ENCODE measurements around the gene PRKD1. TPM values are rescaled to one million over a fixed set of nuclear protein-coding genes. Genes with fewer than 3 reads are reported as not detected.

Gene PRKD1
- total and polyA plus RNA-seq, 10 donors = 1.0 to 8.9 (median 4.5) TPM

GRCh38 chr14:29944091-29944490 lies 16.4 kb upstream of the PRKD1 start:
- intact Hi-C loops (cut with DNase I; ENCODE audit: low total_unique reads) = no loop called here
- Histone ChIP-seq H3K27ac (no peak overlapping the region), H3K36me3 (no peaks in the 10 kb centered on the region), H3K9me3 (peaks cover 0 to 49% (median 39%) of the 10 kb centered on the region in 8 donors), H3K27me3 (replicated peaks in 1 of 7) (no peaks in the 10 kb centered on the region), H3K4me1 (no peaks in the 10 kb centered on the region), H3K4me3 (no peak overlapping the region)
- DNase-seq = no peak
- TF ChIP-seq POLR2AphosphoS5 (IDR thresholded peaks at IDR 0.05) (no peak), CTCF (IDR thresholded peaks at IDR 0.05 in 8 of 11, conservative IDR thresholded peaks at IDR 0.05 in 3 of 11) (no peak), POLR2A (IDR thresholded peaks at IDR 0.05) (no peak)

GRCh38 chr14:29941401-29941800 lies 13.8 kb upstream of the PRKD1 start:
- H3K4me1 ChIP-seq = no peaks in the 10 kb centered on the region
- H3K36me3 ChIP-seq = no peaks in the 10 kb centered on the region
- H3K9me3 ChIP-seq = peaks cover 0 to 37% (median 29%) of the 10 kb centered on the region in 8 donors
- H3K4me3 ChIP-seq = no peak overlapping the region
- intact Hi-C loops (cut with DNase I; ENCODE audit: low total_unique reads) = no loop called here
- H3K27ac ChIP-seq = no peak overlapping the region
- no peak for DNase-seq
- WGBS, 5 donors = 35 to 61% (median 53%) methylated on average over 2 of the region's 2 CpGs
- TF ChIP-seq POLR2A (IDR thresholded peaks at IDR 0.05) = no peak
- TF ChIP-seq CTCF (IDR thresholded peaks at IDR 0.05 in 8 of 11, conservative IDR thresholded peaks at IDR 0.05 in 3 of 11) = no peak
- TF ChIP-seq POLR2AphosphoS5 (IDR thresholded peaks at IDR 0.05) = no peak
- no peaks in the 10 kb centered on the region for H3K27me3 ChIP-seq (replicated peaks in 1 of 7)

GRCh38 chr14:29940482-29940881 lies 12.8 kb upstream of the PRKD1 start:
- no peak overlapping the region for H3K4me3 ChIP-seq
- TF ChIP-seq CTCF (IDR thresholded peaks at IDR 0.05 in 8 of 11, conservative IDR thresholded peaks at IDR 0.05 in 3 of 11) (no peak), POLR2AphosphoS5 (IDR thresholded peaks at IDR 0.05) (no peak), POLR2A (IDR thresholded peaks at IDR 0.05) (no peak)
- H3K27ac ChIP-seq = no peak overlapping the region
- intact Hi-C loops (cut with DNase I; ENCODE audit: low total_unique reads) = no loop called here
- WGBS, 5 donors = 67 to 87% (median 83%) methylated on average over 3 of the region's 3 CpGs
- H3K27me3 ChIP-seq (replicated peaks in 1 of 7) = no peaks in the 10 kb centered on the region
- H3K9me3 ChIP-seq = peaks cover 0 to 28% (median 21%) of the 10 kb centered on the region in 8 donors
- no peaks in the 10 kb centered on the region for H3K36me3 ChIP-seq
- no peak for DNase-seq
- no peaks in the 10 kb centered on the region for H3K4me1 ChIP-seq

GRCh38 chr14:29937116-29937515 lies 9.5 kb upstream of the PRKD1 start:
- intact Hi-C loops (cut with DNase I; ENCODE audit: low total_unique reads) = no loop called here
- DNase-seq = no peak
- Histone ChIP-seq H3K27ac (no peak overlapping the region), H3K9me3 (peaks cover 0 to 14% (median 2%) of the 10 kb centered on the region in 8 donors), H3K36me3 (no peaks in the 10 kb centered on the region), H3K4me1 (no peaks in the 10 kb centered on the region), H3K27me3 (replicated peaks in 1 of 7) (no peaks in the 10 kb centered on the region), H3K4me3 (no peak overlapping the region)
- WGBS, 5 donors = 82 to 94% (median 89%) methylated on average over 2 of the region's 2 CpGs
- TF ChIP-seq CTCF (IDR thresholded peaks at IDR 0.05 in 8 of 11, conservative IDR thresholded peaks at IDR 0.05 in 3 of 11) = no peak
- no peak for TF ChIP-seq POLR2A (IDR thresholded peaks at IDR 0.05)
- TF ChIP-seq POLR2AphosphoS5 (IDR thresholded peaks at IDR 0.05) = no peak

Measured in spleen (tissue), 11 donors.